Effector CD4-positive, alpha-beta T cell (primary cell): ENCODE results near the gene SLCO6A1. TPM values are rescaled to one million over a fixed set of nuclear protein-coding genes. Genes with fewer than 3 reads are reported as not detected.
"Not testable (repeated sequence)": the region's sequence is repeated elsewhere in the genome, so short reads cannot be mapped to it uniquely, and the experiment has no call there.

Experiments
- DNase-seq: peaks from one replicate; pipeline ENCODE4 v3.0.0-alpha.2; 2020
- total RNA-seq: gene quantifications from one replicate; lab custom pipeline; 2026; lab: John Stamatoyannopoulos, UW

Gene SLCO6A1
- total RNA-seq: not detected

DNA sequence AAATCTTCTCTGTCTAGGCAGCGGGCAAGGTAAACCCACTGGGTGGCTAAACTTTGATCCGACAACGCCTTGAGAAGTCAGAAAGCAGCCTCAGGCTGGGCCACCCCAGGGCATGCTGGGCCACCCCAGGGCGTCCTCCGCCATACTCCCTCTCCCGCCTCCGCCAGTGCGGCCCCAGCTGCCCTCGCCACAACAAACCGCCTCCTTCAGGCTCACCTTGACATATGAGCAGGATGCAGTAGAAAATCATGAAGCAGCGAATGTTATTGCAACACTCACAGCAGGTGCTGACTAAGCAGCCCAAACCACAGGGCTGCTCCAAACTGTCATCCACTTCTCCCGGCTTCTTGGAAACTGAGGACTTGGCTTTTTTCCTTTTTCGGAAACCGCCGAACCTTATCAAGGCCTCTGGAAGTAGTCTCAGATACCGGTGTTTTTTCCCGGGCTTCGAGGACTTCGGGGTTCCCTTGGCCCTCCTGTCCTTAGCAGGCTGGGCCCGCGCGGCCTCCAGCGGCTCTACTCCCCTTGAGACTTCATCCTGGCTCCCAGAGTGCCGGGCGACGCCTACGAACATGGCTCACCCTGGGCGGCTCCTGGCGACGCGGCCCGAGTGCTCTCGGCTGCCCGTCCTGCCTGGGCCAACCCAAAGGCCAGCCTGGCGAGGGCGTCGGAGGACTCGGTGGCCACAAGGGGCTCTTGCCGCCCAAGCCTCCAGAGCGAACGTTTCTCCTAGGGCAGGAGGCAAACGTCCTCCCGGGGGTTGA is at the start of gene SLCO6A1:
TSS of gene SLCO6A1 (minus strand) at position 731 of the 764 bp plus-strand sequence. CDS start at position 574, 157 bp downstream.
- DNase-seq: no peak

DNA sequence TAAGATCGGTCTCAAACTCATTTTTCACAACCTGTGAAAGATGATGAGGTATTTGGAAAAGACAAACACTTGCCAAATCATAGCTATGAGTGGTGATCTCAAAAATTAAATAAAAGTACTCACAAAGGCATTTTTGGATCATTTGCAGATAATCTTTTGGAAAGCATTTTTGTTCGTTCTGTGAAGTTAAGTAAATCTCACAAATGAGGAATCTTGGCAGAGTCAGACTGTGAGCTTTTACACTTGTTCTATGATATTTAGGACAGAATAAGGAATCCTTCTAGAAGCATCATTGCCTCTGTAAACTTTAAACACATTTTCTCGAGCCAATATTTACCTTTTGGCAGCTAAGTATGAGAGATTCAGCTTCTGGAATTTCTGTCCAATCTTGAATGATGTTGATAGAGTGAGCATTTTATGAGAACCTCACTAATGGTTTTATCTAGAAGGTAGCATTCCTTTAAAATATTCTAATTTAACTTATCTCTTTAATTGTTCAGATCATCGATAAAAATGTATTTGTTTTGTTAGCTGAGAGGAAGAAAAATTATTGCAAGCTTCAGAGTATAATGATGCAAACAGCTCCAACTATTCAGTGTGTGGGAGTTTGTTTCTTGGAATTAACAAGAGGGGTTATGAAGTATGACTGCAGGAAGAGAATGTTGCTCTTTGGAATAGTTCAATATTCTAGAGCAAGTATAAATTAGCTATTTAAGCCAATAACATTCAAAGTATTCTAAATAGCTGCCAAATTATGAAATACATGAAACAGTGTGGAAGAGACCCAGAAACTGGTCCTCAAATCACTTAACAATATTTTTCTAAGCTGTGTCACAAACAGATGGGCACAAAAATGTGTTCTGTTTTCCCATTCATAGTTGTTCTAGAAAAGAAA is 48.6 kb upstream of the SLCO6A1 start:
- no peak for DNase-seq

DNA sequence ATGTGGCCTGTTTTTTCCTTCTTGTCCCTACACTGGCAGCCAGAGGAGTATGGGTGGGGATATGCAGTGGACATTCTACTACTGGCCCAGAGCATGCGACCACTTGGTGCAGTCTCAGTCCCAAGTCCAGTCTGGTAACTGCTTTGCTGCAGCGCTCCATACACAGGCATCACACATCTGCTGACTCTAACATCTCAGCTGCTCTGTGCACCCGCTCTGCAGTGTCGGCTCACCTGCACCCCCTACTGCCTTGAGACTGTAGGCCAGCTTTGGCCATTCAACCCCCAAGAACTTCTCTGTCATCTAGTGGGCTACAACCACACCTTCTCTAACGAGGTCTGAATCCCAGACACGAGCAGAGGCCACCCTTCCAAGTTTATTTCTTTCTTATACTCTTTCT is 46.4 kb upstream of the SLCO6A1 start:
- no peak for DNase-seq

DNA sequence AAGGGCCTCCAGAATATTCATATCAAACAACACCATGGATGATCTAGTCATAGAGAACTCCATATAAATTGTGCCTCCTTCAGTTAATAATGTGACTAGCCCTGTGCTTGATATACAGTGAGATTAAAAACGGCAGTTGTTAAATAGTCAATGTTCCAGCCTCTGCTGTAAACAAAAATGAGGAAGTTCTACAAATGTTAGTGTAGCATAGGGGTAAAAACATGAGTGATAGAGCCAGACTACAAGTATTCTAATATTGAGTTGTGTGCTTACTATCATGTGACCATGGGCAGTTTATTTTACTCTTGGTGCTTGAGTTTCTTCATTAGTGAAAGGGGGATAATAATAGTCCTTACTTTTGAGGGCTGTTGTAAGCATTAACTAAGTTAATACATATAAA is 43.3 kb upstream of the SLCO6A1 start:
- DNase-seq: no peak

GRCh38 chr5:102539996-102540728 is 41.4 kb upstream of the SLCO6A1 start:
- DNase-seq: no peak

DNA sequence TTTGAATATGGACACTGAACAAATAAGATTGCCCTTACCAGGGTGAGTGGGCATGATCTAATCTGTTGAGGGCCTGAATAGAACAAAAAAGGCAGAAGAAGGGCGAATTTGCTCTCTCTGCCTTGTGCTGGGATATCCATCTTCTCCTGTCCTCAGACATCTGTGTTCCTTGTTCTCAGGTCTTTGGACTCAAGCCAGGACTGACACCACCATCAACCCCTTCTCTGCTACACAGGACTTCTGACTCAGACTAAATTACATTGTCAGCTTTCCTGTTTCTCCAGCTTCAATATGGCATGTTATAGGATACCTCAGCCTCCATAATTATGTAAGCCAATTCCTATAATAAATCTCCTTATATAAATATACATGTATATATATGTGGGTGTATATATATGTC is 40.8 kb upstream of the SLCO6A1 start:
- DNase-seq: no peak

DNA sequence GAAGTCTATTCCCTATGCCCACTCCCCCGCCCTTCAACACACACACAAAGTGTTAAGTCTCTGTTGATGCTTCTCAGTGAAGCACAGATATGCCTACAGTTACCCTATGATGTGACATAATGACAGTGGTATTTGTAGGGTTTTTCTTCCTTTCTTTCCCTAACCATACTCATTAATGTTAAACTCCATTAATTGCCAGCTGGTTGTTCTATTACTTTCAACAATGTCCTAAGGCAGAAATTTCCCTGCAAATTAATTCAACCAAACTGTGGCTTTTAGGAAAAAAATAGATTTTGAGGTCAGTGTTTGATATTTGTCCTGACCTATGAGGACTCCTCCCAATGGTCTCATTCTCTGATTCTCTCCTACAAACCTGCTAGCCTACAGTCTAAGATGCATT is 38.2 kb upstream of the SLCO6A1 start:
- DNase-seq: no peak

DNA sequence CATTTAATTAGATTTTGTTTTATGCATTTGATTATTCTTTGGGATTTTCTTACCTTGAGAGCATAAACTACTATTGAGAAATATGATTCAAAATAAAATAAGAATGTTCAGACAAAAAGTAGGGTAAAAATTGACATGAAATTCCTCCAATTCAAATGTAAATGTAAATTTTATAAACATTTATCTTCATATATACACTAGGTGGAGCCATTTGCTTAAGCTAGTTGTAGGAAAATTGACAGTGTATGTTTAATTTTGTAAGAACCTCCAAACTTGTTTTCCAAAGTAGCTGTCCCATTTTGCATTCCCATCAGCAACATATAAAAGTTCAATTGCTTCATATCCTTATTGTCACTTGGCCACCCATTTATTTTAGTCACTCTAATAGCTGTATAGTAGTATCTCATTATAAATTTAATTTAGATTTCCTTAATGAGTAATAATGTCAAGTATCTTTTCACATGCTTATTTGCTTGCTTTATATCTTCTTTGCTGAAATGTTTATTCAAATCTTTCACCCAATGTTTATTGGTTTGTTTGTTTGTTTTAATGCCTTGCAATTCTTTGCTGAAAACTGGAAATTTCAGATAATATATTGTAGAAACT is 37.6 kb upstream of the SLCO6A1 start:
- DNase-seq: no peak

GRCh38 chr5:102532123-102532522 is 33.3 kb upstream of the SLCO6A1 start:
- DNase-seq: no peak

GRCh38 chr5:102531506-102531905 is 32.7 kb upstream of the SLCO6A1 start:
- DNase-seq: no peak

DNA sequence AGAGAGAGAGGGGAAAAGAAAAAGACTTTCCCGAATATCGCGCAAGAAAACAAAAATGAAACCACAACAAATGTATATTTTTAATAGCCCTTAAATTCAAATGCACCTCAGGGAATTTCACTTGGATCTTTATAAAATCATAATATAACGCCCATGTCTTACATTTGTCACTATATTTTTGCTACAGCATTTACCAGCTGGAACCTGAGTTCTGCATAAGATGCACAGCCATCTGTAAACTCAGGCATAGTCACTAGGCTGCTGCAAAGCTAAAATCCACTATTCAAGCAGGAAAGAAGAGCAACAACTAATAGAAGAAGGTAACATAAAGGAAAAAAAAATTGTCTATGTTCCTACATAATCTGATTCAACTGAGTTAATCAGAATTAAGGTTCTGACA is 30.6 kb upstream of the SLCO6A1 start:
- no peak for DNase-seq

DNA sequence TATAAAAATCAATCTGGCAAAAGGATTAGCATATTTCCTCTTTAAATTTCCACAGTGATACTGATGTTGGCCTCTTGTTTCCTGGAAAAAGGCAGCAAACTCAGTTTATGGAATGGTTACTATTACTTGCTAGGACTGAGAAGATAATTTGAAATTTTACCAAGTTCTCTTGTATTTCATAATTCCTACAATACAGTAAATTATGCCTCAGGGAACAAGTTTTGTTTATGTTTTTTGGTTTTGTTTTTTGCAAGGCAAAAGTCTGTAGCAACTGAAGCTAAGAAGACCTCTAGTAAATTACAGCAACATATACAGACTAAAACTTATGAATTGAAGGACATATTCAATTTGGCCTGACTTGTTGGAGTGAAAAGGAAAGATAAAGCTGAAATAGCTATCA is 30.2 kb upstream of the SLCO6A1 start:
- no peak for DNase-seq

- DNase-seq: no peak
Measured at GRCh38 chr5:102528600-102528999, 29.8 kb upstream of the SLCO6A1 start.

- DNase-seq: no peak
Measured at GRCh38 chr5:102527547-102527946, 28.7 kb upstream of the SLCO6A1 start.

DNA sequence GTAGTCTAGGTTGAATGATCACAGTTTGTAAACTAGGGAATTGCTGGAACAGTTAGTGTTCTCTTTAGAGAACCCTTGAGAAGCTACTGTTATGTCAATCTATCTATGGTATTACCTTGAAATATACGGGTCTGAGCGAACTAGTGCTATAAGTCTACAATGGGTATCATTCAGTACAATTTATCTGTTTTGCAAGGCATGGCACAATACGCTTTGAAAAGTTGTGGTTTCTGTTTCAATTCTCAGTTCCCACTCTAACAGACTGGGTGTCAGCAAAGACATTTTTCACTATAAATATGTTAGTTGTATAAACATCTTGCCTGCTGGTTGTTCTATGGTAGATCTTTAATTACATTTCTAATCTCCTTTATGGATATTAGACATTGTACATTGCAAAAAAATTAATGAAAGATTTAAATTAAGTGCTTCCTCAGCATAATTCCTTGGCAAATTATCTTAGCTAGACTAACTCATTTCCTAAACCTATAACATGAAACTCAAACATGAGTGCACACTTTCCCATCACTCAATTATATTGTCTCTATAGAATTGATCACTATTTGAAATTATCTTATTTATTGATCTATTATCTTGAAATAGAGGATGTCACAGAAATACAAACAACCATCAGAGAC is 24.9 kb upstream of the SLCO6A1 start:
- no peak for DNase-seq

GRCh38 chr5:102511666-102512065 is 12.9 kb upstream of the SLCO6A1 start:
- DNase-seq: no peak

- DNase-seq: not testable (repeated sequence)
Measured at GRCh38 chr5:102491261-102491914, 7.4 kb downstream of the SLCO6A1 start.

GRCh38 chr5:102483736-102484135 is 15.1 kb downstream of the SLCO6A1 start:
- no peak for DNase-seq

DNA sequence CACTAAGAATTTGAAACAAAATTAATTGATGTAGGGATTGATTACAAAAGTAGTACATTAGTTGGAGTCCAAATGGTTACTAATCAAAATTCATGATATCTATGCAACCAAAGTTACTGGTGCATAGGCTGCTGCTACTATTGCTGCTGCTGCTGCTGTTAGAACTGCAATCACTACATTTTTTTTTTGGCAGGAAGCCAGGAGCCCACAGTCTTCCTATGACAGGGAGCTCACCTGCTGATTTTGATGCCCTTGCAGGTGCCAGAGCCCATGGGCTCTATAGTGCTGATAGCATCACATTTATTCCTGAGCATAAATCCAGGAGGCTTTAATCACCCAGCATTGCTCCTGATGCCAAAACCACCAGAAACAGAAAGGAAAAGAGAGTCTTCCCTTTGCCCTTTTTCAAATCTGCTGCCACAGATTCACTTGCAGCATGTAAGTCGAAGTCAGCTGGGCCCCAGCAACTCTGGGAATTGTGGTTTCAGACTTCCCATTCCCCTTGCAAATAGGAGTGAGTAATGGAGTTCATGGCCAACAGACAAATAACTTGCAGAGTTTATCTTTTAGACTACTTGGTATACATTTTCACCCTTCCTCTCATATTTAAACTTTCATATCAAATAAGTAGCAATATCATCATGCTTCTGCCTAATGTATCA is 17.6 kb downstream of the SLCO6A1 start:
- no peak for DNase-seq

DNA sequence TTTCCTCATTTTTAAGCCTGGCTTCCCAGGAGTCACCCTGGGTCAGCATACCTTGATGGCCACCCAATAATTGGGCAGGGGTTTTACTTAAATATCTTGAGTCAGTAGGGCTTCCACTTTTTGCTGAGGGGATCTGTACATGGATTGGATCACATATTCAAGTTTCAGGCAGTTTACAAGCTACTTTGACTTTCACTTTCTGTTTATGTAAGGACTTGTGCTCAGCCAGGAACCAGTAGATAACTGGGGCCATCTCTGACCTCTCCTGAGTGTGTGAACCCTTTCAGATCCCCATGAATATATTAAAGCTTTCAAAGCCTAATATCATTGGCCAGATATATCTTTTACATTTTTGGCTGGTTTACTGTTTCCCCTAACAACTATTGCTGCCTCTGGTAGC is 45.1 kb downstream of the SLCO6A1 start:
- DNase-seq: no peak

DNA sequence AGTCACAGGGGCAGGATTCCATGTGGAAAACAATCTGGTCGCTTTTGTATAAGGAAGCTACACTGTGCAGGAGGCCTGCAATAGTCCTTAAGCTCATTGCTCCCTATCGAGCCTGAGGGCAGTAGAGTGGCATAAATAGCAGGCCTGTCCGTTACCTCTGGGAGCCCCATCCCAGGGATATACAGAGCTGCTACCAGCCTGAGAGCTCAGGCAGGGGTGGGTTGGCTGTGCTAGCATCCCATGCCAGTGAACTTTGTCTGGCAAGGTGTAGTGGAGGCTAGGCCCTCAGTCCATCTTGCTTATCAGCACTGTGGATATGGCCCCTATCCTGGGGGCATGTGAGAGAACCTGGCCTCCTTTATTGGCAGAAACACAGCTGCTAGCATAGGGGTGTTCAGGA is 47.7 kb downstream of the SLCO6A1 start:
- no peak for DNase-seq
